Epithelial cell of proximal tubule (primary cell): Measurements from ENCODE around the gene FBXL14. TPM values are rescaled to one million over a fixed set of nuclear protein-coding genes. Genes with fewer than 3 reads are reported as not detected.

Experiments
- DNase-seq: peaks from one replicate; pipeline ENCODE4 v3.0.0-alpha.2; 2011; ENCODE audit warnings: low read depth
- H3K4me3 ChIP-seq: 2 replicates; pipeline ENCODE4 v1.5.1; 2011; ENCODE audit warnings: low read depth, mild to moderate bottlenecking, low read length
- CTCF ChIP-seq: conservative IDR thresholded peaks from 2 replicates; pipeline ENCODE4 v1.5.1; 2012; ENCODE audit warnings: low read depth, mild to moderate bottlenecking, low read length
- total RNA-seq: library from RNA; depleted of rRNA; stranded (reverse); fragments of >200 nt; gene quantifications from 2 replicates; pipeline ENCODE4 v1.2.3, GENCODE V29; 2015

The FBXL14 gene
- total RNA-seq, 1 donor from 2014 or later: 5.5 TPM

GRCh38 chr12:1576410-1577241 is 17.8 kb downstream of the FBXL14 start:
- peak overlapping the region; percentile 23 for H3K4me3 ChIP-seq
- no peak for DNase-seq
- peak; percentile 17 for TF ChIP-seq CTCF

- no peak for TF ChIP-seq CTCF
- H3K4me3 ChIP-seq: no peak overlapping the region
- no peak for DNase-seq
Observed at GRCh38 chr12:1575408-1576401, 18.7 kb downstream of the FBXL14 start.

GRCh38 chr12:1574865-1575259 is 19.5 kb downstream of the FBXL14 start:
- TF ChIP-seq CTCF: no peak
- no peak overlapping the region for H3K4me3 ChIP-seq
- no peak for DNase-seq

- no peak for DNase-seq
- no peak overlapping the region for H3K4me3 ChIP-seq
- TF ChIP-seq CTCF: no peak
Observed at GRCh38 chr12:1573960-1574864, 20.2 kb downstream of the FBXL14 start.

GRCh38 chr12:1572731-1573130 is 21.6 kb downstream of the FBXL14 start:
- no peak for DNase-seq
- no peak overlapping the region for H3K4me3 ChIP-seq
- no peak for TF ChIP-seq CTCF

GRCh38 chr12:1567852-1568251 is 26.5 kb downstream of the FBXL14 start:
- DNase-seq: no peak
- no peak for TF ChIP-seq CTCF
- no peak overlapping the region for H3K4me3 ChIP-seq
